Ishikawa (cell line): ENCODE data around the gene C4B.

Source experiments
- CEBPB ChIP-seq: IDR thresholded peaks from 2 replicates; pipeline ENCODE4 v1.6.1; 2012
- EGR1 ChIP-seq: IDR thresholded peaks from 2 replicates; pipeline ENCODE4 v1.6.1; 2012
- EP300 ChIP-seq: IDR thresholded peaks from 2 replicates; pipeline ENCODE4 v1.6.1; 2012; ENCODE audit warnings: borderline replicate concordance
- RAD21 ChIP-seq: IDR thresholded peaks from 2 replicates; pipeline ENCODE4 v1.6.1; 2012; ENCODE audit warnings: low read depth
- TEAD4 ChIP-seq: IDR thresholded peaks from 2 replicates; pipeline ENCODE4 v1.6.1; 2012
- YY1 ChIP-seq: IDR thresholded peaks from 2 replicates; pipeline ENCODE4 v1.6.1; 2012; ENCODE audit warnings: low read depth
- TF ChIP-seq, protein P1 (sequence below): IDR thresholded peaks from 2 replicates; pipeline ENCODE4 v1.6.1; 2012
- TF ChIP-seq, protein P2 (sequence below): IDR thresholded peaks from 2 replicates; pipeline ENCODE4 v1.6.1; 2012; ENCODE audit warnings: low read depth, mild to moderate bottlenecking
- TF ChIP-seq, protein P3 (sequence below): IDR thresholded peaks from 2 replicates; pipeline ENCODE4 v1.6.1; 2012

DNA sequence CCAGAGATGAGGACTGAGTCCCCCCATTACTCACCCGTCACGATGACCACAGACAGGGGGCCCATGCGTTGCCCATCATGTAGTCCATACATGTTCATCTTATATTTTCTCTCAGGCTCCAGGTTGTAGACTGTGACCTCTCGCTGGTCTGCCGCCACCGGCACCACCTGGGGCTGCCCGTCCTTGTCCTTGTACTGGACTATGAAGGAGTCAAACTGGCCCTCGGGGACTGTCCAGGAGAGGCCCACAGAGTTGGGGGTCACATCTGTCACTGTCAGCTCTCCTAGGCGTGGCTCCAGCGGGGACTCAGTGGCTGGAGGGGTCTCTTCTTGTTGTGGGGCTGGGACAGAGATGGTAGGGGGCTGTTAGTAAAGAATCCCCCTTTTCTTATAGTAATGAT lies 59.0 kb downstream of the C4B start:
- TF ChIP-seq CEBPB (no peak), TEAD4 (no peak), RAD21 (no peak), YY1 (no peak), EGR1 (no peak), EP300 (no peak)
- TF ChIP-seq, protein P1, sequence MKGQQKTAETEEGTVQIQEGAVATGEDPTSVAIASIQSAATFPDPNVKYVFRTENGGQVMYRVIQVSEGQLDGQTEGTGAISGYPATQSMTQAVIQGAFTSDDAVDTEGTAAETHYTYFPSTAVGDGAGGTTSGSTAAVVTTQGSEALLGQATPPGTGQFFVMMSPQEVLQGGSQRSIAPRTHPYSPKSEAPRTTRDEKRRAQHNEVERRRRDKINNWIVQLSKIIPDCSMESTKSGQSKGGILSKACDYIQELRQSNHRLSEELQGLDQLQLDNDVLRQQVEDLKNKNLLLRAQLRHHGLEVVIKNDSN, result no peak
- TF ChIP-seq, protein P2, sequence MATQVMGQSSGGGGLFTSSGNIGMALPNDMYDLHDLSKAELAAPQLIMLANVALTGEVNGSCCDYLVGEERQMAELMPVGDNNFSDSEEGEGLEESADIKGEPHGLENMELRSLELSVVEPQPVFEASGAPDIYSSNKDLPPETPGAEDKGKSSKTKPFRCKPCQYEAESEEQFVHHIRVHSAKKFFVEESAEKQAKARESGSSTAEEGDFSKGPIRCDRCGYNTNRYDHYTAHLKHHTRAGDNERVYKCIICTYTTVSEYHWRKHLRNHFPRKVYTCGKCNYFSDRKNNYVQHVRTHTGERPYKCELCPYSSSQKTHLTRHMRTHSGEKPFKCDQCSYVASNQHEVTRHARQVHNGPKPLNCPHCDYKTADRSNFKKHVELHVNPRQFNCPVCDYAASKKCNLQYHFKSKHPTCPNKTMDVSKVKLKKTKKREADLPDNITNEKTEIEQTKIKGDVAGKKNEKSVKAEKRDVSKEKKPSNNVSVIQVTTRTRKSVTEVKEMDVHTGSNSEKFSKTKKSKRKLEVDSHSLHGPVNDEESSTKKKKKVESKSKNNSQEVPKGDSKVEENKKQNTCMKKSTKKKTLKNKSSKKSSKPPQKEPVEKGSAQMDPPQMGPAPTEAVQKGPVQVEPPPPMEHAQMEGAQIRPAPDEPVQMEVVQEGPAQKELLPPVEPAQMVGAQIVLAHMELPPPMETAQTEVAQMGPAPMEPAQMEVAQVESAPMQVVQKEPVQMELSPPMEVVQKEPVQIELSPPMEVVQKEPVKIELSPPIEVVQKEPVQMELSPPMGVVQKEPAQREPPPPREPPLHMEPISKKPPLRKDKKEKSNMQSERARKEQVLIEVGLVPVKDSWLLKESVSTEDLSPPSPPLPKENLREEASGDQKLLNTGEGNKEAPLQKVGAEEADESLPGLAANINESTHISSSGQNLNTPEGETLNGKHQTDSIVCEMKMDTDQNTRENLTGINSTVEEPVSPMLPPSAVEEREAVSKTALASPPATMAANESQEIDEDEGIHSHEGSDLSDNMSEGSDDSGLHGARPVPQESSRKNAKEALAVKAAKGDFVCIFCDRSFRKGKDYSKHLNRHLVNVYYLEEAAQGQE, result no peak
- TF ChIP-seq, protein P3, sequence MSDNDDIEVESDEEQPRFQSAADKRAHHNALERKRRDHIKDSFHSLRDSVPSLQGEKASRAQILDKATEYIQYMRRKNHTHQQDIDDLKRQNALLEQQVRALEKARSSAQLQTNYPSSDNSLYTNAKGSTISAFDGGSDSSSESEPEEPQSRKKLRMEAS, result no peak
